NT2/D1 (cell line): ENCODE data around the gene RAB27B.
"Not testable (repeated sequence)": the region's sequence is repeated elsewhere in the genome, so short reads cannot be mapped to it uniquely, and the experiment has no call there.

Source experiments
- DNase-seq: peaks from one replicate; pipeline ENCODE4 v3.0.0-alpha.2; 2011; ENCODE audit warnings: low read depth, low spot score
- H3K27me3 ChIP-seq: 2 replicates; pipeline ENCODE4 v1.6.0; 2011; ENCODE audit warnings: mild to moderate bottlenecking; ENCODE audit not compliant: insufficient read length, insufficient read depth
- H3K36me3 ChIP-seq: 2 replicates; pipeline ENCODE4 v1.6.1; 2011; ENCODE audit warnings: mild to moderate bottlenecking, low read length, mixed read lengths; ENCODE audit not compliant: insufficient read depth, insufficient read length
- H3K4me1 ChIP-seq: 2 replicates; pipeline ENCODE4 v1.5.1; 2011; ENCODE audit not compliant: insufficient read depth, insufficient read length
- H3K4me3 ChIP-seq: 2 replicates; pipeline ENCODE4 v1.5.1; 2011; ENCODE audit warnings: low read depth; ENCODE audit not compliant: insufficient read length
- H3K9ac ChIP-seq: 2 replicates; pipeline ENCODE4 v1.6.0; 2011; ENCODE audit warnings: low read depth; ENCODE audit not compliant: insufficient read length
- H3K9me3 ChIP-seq: 2 replicates; pipeline ENCODE4 v1.5.1; 2011; ENCODE audit warnings: mild to moderate bottlenecking, low read length; ENCODE audit not compliant: insufficient read depth
- SUZ12 ChIP-seq: IDR thresholded peaks from 2 replicates; pipeline ENCODE4 v1.6.1; 2011; ENCODE audit not compliant: insufficient read length, insufficient read depth; ENCODE audit errors: extremely low read depth
- YY1 ChIP-seq: IDR thresholded peaks from 2 replicates; pipeline ENCODE4 v1.6.1; 2011; ENCODE audit not compliant: insufficient read length, insufficient read depth
- ZNF274 ChIP-seq: IDR thresholded peaks from 2 replicates; pipeline ENCODE4 v1.6.1; 2011; ENCODE audit warnings: mild to moderate bottlenecking, low read depth, low read length

RAB27B gene

DNA sequence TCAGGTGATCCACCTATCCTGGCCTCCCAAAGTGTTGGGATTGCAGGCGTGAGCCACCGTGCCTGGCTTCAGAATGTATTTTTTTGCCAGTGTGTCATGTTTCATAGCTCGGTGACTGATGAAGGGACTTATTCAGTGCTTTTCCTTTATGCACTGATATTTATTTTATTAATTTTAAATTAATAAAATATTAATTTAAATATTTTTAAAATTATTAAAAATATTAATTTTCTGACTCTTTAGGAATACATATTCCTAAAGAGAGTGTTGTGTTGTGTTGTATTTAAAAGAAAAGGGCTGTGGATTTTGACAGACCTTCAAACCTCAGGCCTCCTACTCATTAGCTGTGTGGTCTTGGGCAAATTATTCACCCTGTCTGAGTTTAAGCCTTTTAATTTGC is 22.3 kb downstream of the RAB27B start:
- Histone ChIP-seq H3K9ac (no peak overlapping the region), H3K27me3 (no peaks in the 10 kb centered on the region), H3K4me3 (no peak overlapping the region), H3K4me1 (no peaks in the 10 kb centered on the region), H3K9me3 (no peaks in the 10 kb centered on the region), H3K36me3 (no peaks in the 10 kb centered on the region)
- no peak for TF ChIP-seq ZNF274
- TF ChIP-seq YY1, result no peak
- no peak for TF ChIP-seq SUZ12
- DNase-seq, result no peak

- H3K9ac ChIP-seq, result no peak overlapping the region
- no peaks in the 10 kb centered on the region for H3K27me3 ChIP-seq
- no peak for DNase-seq
- H3K4me3 ChIP-seq, result no peak overlapping the region
- H3K4me1 ChIP-seq, result no peaks in the 10 kb centered on the region
- no peaks in the 10 kb centered on the region for H3K9me3 ChIP-seq
- no peak for TF ChIP-seq ZNF274
- no peak for TF ChIP-seq SUZ12
- no peak for TF ChIP-seq YY1
- no peaks in the 10 kb centered on the region for H3K36me3 ChIP-seq
These were observed 24.8 kb downstream of the RAB27B start for GRCh38 chr18:54852780-54853675.

- not testable (repeated sequence) for H3K9ac ChIP-seq, H3K9me3 ChIP-seq, H3K36me3 ChIP-seq, H3K4me3 ChIP-seq, DNase-seq, H3K27me3 ChIP-seq, H3K4me1 ChIP-seq
These were observed 26.8 kb downstream of the RAB27B start for GRCh38 chr18:54855050-54855449.

DNA sequence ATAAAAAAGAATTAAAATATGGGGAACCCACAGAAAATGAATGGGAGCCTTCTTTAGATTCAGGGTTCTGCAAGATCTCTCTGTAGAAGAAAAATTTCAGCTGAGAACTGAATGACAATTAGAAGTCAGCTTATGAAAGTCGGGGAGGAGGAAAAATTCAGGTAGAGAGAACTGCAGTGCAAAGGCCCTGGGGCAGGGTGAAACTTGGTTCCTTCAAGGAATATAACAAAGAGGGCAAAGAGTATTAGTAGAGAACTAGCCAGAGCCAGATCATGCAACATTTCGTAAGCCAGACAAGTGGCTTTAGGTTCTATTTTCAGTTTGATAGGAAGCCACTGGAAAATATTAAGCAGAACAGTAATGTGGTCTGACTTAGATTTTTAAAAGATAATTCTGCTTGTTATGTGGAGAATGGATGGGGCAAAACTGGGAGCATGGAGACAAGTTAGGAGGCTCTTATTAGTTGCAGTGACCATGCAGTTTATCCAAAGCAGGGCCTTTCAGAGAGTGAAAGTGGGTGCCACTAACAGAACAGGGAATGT is 27.9 kb downstream of the RAB27B start:
- no peak overlapping the region for H3K4me3 ChIP-seq
- DNase-seq, result no peak
- no peaks in the 10 kb centered on the region for H3K36me3 ChIP-seq
- no peak overlapping the region for H3K9ac ChIP-seq
- H3K4me1 ChIP-seq, result no peaks in the 10 kb centered on the region
- H3K9me3 ChIP-seq, result no peaks in the 10 kb centered on the region
- no peaks in the 10 kb centered on the region for H3K27me3 ChIP-seq
- no peak for TF ChIP-seq YY1

- H3K9ac ChIP-seq, result no peak overlapping the region
- H3K9me3 ChIP-seq, result no peaks in the 10 kb centered on the region
- no peaks in the 10 kb centered on the region for H3K36me3 ChIP-seq
- no peaks in the 10 kb centered on the region for H3K27me3 ChIP-seq
- DNase-seq, result no peak
- no peaks in the 10 kb centered on the region for H3K4me1 ChIP-seq
- TF ChIP-seq ZNF274 (no peak), YY1 (no peak), SUZ12 (no peak)
- no peak overlapping the region for H3K4me3 ChIP-seq
These were observed 29.2 kb downstream of the RAB27B start for GRCh38 chr18:54857499-54857898.

DNA sequence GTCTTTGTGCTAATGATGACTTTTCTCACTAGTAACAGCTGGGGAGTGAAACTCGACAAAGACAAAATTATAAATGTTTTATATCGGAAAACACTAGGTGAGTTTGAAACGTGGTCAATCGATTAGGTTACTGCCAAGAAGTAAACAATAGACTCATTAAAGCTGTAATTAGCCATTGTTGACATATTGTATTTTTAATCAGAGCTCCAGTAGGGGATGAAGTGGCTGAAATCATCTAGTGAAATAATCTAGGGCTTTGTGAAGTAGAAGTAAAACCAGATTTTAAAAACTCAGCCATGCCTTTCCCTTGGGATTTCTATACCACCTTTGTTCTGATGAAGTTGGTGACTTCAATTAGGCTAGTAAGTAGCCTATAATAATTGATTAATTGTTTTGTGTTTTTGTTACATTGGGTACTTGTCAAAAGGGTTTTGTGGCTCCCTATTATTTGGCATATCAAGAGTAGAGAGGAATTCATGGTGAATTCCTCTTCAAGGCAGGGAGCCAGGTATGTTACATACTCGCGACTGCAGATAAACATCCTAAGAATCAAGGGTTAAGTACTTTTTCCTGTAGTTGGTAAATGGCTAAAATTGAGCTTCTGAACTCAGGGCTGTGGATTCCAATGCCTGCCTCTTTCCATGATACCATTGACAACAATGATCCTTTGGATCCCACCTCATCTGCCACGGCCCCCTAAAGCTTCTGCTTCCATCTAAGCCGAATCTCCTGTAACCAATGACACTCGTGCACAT is 31.6 kb downstream of the RAB27B start:
- no peak for DNase-seq
- H3K9ac ChIP-seq, result no peak overlapping the region
- TF ChIP-seq YY1, result no peak
- no peak for TF ChIP-seq SUZ12

GRCh38 chr18:54860941-54861340 is 32.7 kb downstream of the RAB27B start:
- H3K9ac ChIP-seq, result no peak overlapping the region
- TF ChIP-seq ZNF274 (no peak), SUZ12 (no peak)
- DNase-seq, result no peak
- no peak overlapping the region for H3K4me3 ChIP-seq
- no peaks in the 10 kb centered on the region for H3K9me3 ChIP-seq
- H3K4me1 ChIP-seq, result no peaks in the 10 kb centered on the region
- no peaks in the 10 kb centered on the region for H3K36me3 ChIP-seq
- H3K27me3 ChIP-seq, result no peaks in the 10 kb centered on the region

More for the DNA sequence above, 31.6 kb downstream of the RAB27B start:
- no peaks in the 10 kb centered on the region for H3K4me1 ChIP-seq
- H3K36me3 ChIP-seq, result no peaks in the 10 kb centered on the region
- no peaks in the 10 kb centered on the region for H3K9me3 ChIP-seq
- no peaks in the 10 kb centered on the region for H3K27me3 ChIP-seq
- no peak overlapping the region for H3K4me3 ChIP-seq
